ENCODE data around the gene DSCAM. TPM values are rescaled to one million over a fixed set of nuclear protein-coding genes. Genes with fewer than 3 reads are reported as not detected.

The DSCAM gene
- total RNA-seq, 2 donors from 2014 or later: 0.05 TPM; not detected in 1

GRCh38 chr21:40662889-40663288, 184.1 kb downstream of the DSCAM start:
- H3K27me3 ChIP-seq: no peaks in the 10 kb centered on the region
- intact Hi-C loops (cut with DNase I): no loop called here
- no peak for DNase-seq

GRCh38 chr21:40660461-40660860, 186.5 kb downstream of the DSCAM start:
- Histone ChIP-seq H3K27ac (no peak overlapping the region), H3K4me1 (no peaks in the 10 kb centered on the region), H3K36me3 (no peaks in the 10 kb centered on the region), H3K4me3 (no peak overlapping the region), H3K27me3 (no peaks in the 10 kb centered on the region), H3K9ac (ENCODE audit: low read depth in 2 of 2, low read length in 2 of 2) (no peak overlapping the region), H3K9me3 (no peaks in the 10 kb centered on the region)
- no peak for DNase-seq
- no peak for TF ChIP-seq CTCF (IDR thresholded peaks at IDR 0.05)
- intact Hi-C loops (cut with DNase I): no loop called here

More at GRCh38 chr21:40662889-40663288, 184.1 kb downstream of the DSCAM start:
- no peak overlapping the region for H3K4me3 ChIP-seq
- no peak overlapping the region for H3K27ac ChIP-seq
- H3K4me1 ChIP-seq: no peaks in the 10 kb centered on the region
- no peak overlapping the region for H3K9ac ChIP-seq (ENCODE audit: low read depth in 2 of 2, low read length in 2 of 2)
- no peaks in the 10 kb centered on the region for H3K9me3 ChIP-seq
- H3K36me3 ChIP-seq: no peaks in the 10 kb centered on the region
- no peak for TF ChIP-seq CTCF (IDR thresholded peaks at IDR 0.05)

- no peaks in the 10 kb centered on the region for H3K27me3 ChIP-seq
- no peak overlapping the region for H3K4me3 ChIP-seq
- no peak overlapping the region for H3K9ac ChIP-seq (ENCODE audit: low read depth in 2 of 2, low read length in 2 of 2)
- intact Hi-C loops (cut with DNase I): no loop called here
- H3K36me3 ChIP-seq: no peaks in the 10 kb centered on the region
- no peak overlapping the region for H3K27ac ChIP-seq
- DNase-seq: no peak
- no peak for TF ChIP-seq CTCF (IDR thresholded peaks at IDR 0.05)
- H3K9me3 ChIP-seq: no peaks in the 10 kb centered on the region
- no peaks in the 10 kb centered on the region for H3K4me1 ChIP-seq
Measured at GRCh38 chr21:40658311-40658710, 188.6 kb downstream of the DSCAM start.

- no peak overlapping the region for H3K9ac ChIP-seq (ENCODE audit: low read depth in 2 of 2, low read length in 2 of 2)
- H3K9me3 ChIP-seq: no peaks in the 10 kb centered on the region
- H3K36me3 ChIP-seq: no peaks in the 10 kb centered on the region
- TF ChIP-seq CTCF (IDR thresholded peaks at IDR 0.05): no peak
- H3K27ac ChIP-seq: no peak overlapping the region
- DNase-seq: no peak
- no peaks in the 10 kb centered on the region for H3K4me1 ChIP-seq
- no peaks in the 10 kb centered on the region for H3K27me3 ChIP-seq
- intact Hi-C loops (cut with DNase I): no loop called here
- no peak overlapping the region for H3K4me3 ChIP-seq
Measured at GRCh38 chr21:40652436-40652835, 194.5 kb downstream of the DSCAM start.

GRCh38 chr21:40647706-40648105, 199.3 kb downstream of the DSCAM start:
- no peak for DNase-seq
- no peak overlapping the region for H3K27ac ChIP-seq
- no peak overlapping the region for H3K9ac ChIP-seq (ENCODE audit: low read depth in 2 of 2, low read length in 2 of 2)
- H3K27me3 ChIP-seq: no peaks in the 10 kb centered on the region
- intact Hi-C loops (cut with DNase I): no loop called here
- H3K9me3 ChIP-seq: no peaks in the 10 kb centered on the region
- H3K4me3 ChIP-seq: no peak overlapping the region
- no peaks in the 10 kb centered on the region for H3K36me3 ChIP-seq
- no peak for TF ChIP-seq CTCF (IDR thresholded peaks at IDR 0.05)
- no peaks in the 10 kb centered on the region for H3K4me1 ChIP-seq

GRCh38 chr21:40646651-40647050, 200.3 kb downstream of the DSCAM start:
- no peak for DNase-seq

More at GRCh38 chr21:40646651-40647050, 200.3 kb downstream of the DSCAM start:
- Histone ChIP-seq H3K4me1 (no peaks in the 10 kb centered on the region), H3K4me3 (no peak overlapping the region), H3K27ac (no peak overlapping the region), H3K9me3 (no peaks in the 10 kb centered on the region), H3K36me3 (no peaks in the 10 kb centered on the region), H3K27me3 (no peaks in the 10 kb centered on the region), H3K9ac (ENCODE audit: low read depth in 2 of 2, low read length in 2 of 2) (no peak overlapping the region)
- no peak for TF ChIP-seq CTCF (IDR thresholded peaks at IDR 0.05)
- intact Hi-C loops (cut with DNase I): no loop called here

All from colonic mucosa (tissue), 4 donors.